Myocyte (in vitro differentiated cells): Measurements from ENCODE around the gene LASP1. TPM values are rescaled to one million over a fixed set of nuclear protein-coding genes. Genes with fewer than 3 reads are reported as not detected.
"Not testable (repeated sequence)": the region's sequence is repeated elsewhere in the genome, so short reads cannot be mapped to it uniquely, and the experiment has no call there.

Source experiments
- DNase-seq: peaks from one replicate; pipeline ENCODE4 v3.0.0-alpha.2; 2012; ENCODE audit warnings: low read depth
- total RNA-seq: library from RNA; depleted of rRNA; stranded (reverse); fragments of >200 nt; gene quantifications from 2 replicates; pipeline ENCODE4 v1.2.3, GENCODE V29; 2014

LASP1 gene
- total RNA-seq, 1 donor from 2014 or later, result 89.9 TPM

DNA sequence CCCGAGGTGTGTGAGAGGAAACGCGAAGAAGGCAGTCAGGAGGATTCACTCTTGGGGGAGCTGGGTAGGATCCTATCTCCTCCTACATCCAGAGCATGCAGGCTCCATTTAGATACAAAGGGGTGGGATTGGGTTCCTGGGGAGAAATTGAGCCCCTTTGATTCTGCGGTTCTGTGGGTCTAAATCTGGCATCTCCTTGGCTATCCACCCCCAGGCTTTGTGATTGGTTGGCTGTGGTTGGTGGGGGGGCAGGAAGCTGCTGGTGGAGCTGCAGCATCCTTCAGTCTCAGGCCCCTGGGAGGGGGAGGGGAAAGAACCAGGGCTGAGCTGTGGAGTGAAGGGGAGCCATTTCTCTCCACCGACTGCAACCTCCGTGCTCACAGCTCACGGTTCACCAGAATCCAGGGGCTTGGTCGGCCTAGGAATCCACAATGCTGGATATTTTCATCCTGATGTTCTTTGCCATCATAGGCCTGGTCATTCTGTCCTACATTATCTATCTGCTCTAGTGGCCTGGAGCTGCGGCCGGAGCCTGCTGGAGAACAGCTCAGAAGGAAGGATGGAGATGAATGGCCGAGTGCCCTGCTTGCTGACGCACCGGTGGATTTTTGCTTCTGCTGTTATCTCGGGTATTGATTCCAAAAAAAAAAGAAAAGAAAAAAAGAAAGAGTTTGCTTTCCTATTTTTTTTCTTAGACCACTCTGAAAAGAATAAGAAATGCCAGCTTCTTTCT is 55.6 kb downstream of the LASP1 start, which contains the start of gene LASP1NB:
Gene LASP1NB, plus strand, starts transcription at position 352 of the 733 bp plus-strand sequence.
- no peak for DNase-seq

GRCh38 chr17:38926293-38927070 is 56.6 kb downstream of the LASP1 start:
- no peak for DNase-seq

DNA sequence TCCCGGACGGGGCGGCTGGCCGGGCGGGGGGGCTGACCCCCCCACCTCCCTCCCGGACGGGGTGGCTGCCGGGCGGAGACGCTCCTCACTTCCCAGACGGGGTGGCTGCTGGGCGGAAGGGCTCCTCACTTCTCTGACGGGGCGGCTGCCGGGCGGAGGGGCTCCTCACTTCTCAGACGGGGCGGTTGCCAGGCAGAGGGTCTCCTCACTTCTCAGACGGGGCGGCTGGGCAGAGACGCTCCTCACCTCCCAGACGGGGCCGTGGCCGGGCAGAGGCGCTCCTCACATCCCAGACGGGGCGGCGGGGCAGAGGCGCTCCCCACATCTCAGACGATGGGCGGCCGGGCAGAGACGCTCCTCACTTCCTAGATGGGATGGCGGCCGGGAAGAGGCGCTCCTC is 60.9 kb downstream of the LASP1 start:
- not testable (repeated sequence) for DNase-seq

GRCh38 chr17:38933962-38934361 is 64.1 kb downstream of the LASP1 start:
- peak; percentile 22 for DNase-seq

DNA sequence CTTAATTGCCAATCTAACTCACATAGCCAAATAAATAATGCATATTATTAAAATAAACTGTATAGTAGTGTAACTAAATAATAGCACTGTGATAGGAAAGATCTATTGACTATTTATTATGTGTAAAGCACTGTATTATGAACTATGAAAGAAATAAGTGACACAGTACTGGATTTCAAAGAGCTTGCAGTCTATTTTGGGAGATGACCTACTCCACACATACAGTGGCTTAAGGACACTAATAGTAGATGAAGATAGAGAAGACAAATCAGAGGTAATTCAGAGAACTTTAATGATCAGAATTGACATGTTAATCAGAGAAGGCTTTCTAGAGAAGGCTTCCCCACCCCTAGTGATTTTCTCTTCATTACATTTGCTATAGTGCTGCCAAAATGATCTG is 70.1 kb downstream of the LASP1 start:
- DNase-seq, result peak; percentile 33

DNA sequence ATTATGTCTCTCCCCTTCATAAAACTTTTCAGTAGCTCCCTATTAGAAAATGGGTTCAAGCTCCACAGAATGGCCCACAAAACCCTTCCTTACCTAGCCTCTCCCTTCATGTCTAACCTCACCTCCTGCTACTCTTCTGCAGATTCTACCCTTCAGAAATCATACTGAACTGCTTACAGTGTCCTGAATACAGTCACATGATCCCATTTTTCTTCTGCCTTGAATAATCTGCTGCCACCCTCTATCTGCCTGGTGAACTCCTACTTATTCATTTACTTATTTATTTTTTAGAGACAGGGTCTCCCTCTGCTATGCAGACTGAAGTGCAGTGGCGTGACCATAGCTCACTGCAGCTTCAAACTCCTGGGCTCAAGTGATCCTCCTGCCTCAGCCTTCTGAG is 70.5 kb downstream of the LASP1 start:
- no peak for DNase-seq

- DNase-seq, result no peak
These were observed 73.0 kb downstream of the LASP1 start for GRCh38 chr17:38942696-38943334.

DNA sequence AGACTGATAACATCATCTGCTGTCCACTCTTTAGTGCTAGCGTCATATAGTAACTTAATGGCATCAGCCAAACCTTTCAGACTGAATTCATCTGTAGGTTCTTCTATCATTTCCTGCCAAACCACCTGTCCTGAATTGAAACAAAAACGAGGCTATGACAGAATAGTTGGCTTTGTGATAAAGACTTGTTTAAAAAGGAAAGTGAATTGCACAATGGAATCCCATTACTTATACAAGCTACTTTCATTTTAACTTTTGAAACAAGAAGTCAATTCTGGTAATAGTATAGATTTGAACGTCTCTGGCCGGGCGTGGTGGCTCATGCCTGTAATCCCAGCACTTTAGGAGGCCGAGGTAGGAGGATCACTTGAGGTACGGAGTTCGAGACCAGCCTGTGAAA is 73.7 kb downstream of the LASP1 start:
- DNase-seq, result no peak

DNA sequence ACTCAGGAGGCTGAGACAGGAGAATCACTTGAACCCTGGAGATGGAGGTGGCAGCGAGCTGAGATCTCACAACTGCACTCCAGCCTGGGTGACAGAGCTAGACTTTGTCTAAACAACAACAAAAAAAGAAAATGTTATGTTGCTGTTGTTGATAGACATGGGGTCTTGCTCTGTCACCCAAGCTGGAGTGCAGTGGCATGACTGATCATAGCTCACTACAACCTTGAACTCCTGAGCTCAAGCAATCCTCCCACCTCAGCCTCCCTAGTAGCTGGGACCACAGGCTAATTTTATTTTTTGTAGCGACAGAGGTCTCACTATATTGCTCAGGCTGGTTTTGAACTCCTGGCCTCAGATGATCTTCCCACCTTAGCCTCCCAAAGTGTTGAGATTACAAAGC is 77.3 kb downstream of the LASP1 start:
- DNase-seq, result no peak

DNA sequence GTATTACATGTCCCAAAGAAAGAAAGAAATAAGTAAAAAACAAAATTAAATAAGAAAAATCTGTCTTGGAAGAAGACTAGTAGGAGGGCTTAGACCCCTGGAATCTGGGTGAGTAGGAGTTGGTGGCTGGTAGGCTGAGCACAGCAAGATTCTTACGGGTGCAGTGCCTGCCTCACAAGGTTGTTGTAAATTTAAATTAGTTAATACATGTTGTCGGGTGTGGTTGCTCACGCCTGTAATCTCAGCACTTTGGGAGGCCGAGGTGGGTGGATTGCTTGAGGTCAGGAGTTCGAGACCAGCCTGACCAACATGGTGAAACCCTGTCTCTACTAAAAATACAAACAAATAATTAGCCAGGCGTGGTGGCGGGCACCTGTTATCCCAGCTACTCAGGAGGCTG is 83.9 kb downstream of the LASP1 start:
- not testable (repeated sequence) for DNase-seq

GRCh38 chr17:38958326-38958725 is 88.5 kb downstream of the LASP1 start:
- DNase-seq, result no peak

DNA sequence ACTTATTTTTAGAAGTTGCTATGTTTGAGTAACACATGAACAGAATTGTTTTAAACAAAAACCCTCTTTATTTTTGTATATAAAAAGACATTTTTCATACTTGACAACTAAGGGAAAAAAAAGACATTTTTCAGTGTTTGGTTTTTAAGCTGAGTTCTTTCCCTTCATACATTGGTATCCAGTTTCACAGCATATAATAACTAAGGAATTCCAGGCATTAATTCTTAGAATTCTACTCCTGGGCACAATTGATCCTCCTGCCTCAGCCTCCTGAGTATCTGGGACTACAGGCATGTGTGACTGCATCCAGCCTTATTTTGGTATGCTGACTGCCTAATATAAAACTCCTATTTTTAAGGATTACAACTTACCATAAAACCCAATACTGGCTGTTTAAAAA is 88.9 kb downstream of the LASP1 start:
- peak; percentile 25 for DNase-seq

GRCh38 chr17:38959508-38959907 is 89.7 kb downstream of the LASP1 start:
- DNase-seq, result no peak

- DNase-seq, result no peak
These were observed 90.5 kb downstream of the LASP1 start for GRCh38 chr17:38960402-38960801.

DNA sequence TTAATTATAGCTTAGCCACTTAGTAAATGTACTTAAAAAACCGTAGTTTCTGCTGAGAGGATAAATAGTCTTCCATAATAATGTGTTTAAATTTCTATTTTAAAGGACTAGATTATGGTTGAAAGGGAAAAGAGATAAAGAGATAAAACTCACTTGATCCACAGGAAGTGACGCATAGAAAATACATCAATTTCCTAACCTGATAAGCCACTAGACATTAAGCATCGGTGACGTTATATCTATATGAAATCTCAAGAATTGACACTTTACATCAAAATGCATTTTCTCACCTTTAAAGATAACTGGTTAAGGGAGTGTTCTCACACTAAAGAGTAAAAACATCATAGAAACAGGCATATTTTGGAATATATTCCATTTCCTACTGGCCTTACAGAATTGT is 91.6 kb downstream of the LASP1 start:
- no peak for DNase-seq

GRCh38 chr17:38967290-38967738 is 97.5 kb downstream of the LASP1 start, which contains the start of gene FBXO47:
Gene FBXO47, minus strand, starts transcription at chr17:38967403. Its CDS starts 4,378 bp downstream, at chr17:38963025.
- no peak for DNase-seq

- DNase-seq, result no peak
These were observed 99.4 kb downstream of the LASP1 start for GRCh38 chr17:38969281-38969680.

- no peak for DNase-seq
These were observed 100.3 kb downstream of the LASP1 start for GRCh38 chr17:38970128-38970527.

GRCh38 chr17:38970804-38971203 is 100.9 kb downstream of the LASP1 start:
- no peak for DNase-seq
